Right lobe of liver (tissue), 4 donors: ENCODE results near the gene LEKR1.

Experiments
- CTCF ChIP-seq, 4 donors: fragments of 200-600 bp in 3 of 4; fragments of 450-650 bp in 1 of 4; IDR thresholded peaks; one replicate each; pipeline versions ENCODE4 v1.5.1 to v1.8.0; 2016 to 2022; ENCODE audit warnings: antibody characterized with exemption in 4 of 4, mild to moderate bottlenecking in 2 of 4
- POLR2A ChIP-seq: fragments of 450-650 bp; IDR thresholded peaks from one replicate; pipeline ENCODE4 v1.6.1; 2017; ENCODE audit warnings: antibody characterized with exemption, mild to moderate bottlenecking
- donor health status: DM: no; HTN: no; CAD: no.
- donor health status: DM: no; HTN: no; CAD: no.
- donor health status: DM: no; HTN: yes; CAD: no.

- TF ChIP-seq CTCF (IDR thresholded peaks at IDR 0.05) (no peak), POLR2A (peak; percentile 58)
These were observed 9.9 kb upstream of the LEKR1 start for GRCh38 chr3:156816091-156816793.
